Measurements from ENCODE around the gene IL32.

The IL32 gene

DNA sequence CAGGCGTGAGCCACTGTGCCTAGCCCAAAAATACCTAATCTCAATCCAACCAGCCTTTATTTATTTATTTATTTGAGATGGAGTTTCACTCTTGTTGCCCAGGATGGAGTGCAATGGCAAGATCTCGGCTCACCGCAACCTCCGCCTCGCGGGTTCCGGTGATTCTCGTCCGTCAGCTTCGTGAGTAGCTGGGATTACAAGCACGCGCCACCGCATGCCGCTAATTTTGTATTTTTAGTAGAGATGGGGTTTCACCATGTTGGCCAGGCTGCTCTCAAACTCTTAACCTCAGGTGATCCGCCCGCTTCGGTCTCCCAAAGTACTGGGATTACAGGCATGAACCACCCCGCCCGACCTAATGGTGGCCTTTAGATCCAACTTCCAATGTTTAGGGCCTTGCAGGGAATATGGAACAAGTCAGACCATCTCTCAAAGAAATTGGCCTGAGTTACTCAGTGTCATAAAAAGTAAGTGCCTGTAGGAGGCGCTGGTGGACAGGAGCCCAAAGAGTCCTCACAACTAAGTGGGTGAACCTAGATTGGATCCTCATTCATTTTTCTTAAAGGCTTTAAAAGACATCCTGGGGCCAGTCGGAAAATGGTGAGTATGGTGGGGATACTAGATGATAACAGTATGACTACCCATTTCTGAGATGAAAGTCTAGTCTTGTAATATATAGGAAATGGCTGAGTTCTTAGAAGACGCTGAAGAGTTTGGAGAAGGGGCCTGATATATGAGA, 29.0 kb downstream of the IL32 start:
- peak; percentile 78 for DNase-seq

DNA sequence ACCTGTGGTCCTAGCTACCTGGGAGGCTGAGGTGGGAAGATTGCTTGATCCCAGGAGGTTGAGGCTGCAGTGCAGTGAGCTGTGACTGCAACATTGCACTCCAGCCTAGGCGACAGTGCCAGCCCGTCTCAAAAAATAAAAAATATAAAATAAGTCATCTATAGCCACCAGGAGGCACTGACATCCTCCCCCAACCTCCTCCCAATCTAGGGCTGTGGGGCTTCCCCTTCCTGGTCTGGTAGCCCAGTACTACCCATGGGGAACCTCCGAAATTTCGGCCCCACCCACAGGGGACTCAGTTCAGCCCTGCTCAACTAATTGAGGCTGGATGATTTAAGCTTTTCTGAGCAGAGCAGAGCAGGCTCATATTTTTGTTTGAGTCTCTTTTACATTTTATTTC, 30.4 kb downstream of the IL32 start:
- DNase-seq = peak; percentile 88

DNA sequence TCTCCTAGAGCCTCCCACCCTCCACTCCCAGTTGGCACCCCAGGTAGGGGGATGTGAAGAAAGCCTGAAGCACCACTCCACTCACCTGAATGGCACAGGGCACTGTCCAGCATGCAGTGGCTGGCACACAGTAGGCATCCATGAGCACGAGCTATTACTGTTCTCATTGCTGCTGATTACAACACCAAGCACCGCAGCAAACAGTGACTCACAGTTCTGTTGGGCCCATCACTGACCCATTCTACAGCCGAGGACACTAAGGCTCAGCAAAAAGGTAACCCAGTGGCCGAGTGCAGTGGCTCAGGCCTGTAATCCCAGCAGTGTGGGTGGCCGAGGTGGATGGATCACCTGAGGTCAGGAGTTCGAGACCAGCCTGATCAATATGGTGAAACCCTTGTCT, 30.9 kb downstream of the IL32 start:
- DNase-seq = no peak

DNA sequence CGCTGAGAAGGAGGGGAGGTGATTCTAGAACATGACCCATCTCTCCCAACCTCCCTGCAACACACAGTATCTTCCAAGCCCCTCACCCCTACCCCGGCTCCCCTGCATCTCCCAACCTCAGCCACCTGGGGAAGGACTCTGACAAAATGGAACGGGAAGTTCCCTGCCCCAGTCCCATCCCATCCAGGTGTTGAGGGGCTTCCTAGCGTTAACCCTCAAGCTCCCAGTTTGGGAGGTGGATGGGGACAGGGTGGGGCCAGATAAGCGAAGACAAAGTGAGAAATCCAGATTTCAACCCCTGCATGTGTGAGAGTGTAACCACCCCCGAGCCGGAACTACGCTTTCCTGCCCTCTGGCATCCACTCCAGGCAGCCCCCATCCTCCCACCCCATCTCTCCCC, 31.8 kb downstream of the IL32 start:
- DNase-seq = no peak

DNA sequence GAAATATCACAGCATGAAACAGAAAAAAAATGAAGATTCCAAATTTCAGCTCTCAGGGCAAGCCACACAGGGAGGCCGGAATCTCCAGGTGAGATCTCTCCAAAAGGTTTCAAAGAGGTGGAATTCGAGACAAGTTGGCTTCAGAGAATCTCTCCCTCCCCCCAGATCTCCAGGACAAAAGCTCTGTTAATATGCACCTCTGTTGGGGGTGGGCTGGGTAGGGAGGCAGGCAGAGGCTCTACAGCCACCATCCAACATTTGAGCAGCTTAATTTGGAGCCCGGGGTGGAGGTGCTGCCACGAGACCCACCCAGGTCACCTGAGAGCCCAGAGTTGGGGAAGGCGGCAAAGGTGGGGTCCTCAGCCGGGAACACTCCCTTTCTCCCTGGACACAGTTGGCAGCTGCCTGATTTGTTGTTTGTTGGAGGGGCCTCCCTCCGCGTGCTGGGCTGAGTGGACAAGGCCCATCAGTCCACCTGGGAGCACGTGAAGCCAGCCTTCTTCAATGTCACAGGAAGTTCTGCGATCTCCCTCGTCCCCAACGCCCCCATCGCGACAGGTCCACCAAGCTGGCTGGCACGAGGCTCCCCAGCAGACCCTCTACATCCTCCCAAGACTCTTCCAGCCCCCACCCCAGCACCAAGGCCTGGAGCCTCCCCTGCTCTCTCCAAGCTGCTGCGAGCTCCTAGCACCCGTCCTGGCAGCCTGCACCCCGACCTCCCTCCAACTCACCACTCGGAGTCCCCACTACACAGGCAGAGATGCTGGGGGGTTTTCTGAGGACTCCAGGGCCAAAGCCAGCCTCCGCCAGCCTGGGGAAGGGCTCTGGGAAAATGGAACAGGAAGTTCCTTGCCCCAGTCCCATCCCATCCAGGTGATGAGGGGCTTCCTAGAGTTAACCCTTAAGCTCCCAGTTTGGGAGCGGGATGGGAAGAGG, 33.3 kb downstream of the IL32 start, which contains the start of gene ZSCAN10:
Gene ZSCAN10 (minus strand): TSS at position 836 of the 936 bp plus-strand sequence. CDS start 6,357 bp downstream, outside the sequence.
- DNase-seq = no peak

DNA sequence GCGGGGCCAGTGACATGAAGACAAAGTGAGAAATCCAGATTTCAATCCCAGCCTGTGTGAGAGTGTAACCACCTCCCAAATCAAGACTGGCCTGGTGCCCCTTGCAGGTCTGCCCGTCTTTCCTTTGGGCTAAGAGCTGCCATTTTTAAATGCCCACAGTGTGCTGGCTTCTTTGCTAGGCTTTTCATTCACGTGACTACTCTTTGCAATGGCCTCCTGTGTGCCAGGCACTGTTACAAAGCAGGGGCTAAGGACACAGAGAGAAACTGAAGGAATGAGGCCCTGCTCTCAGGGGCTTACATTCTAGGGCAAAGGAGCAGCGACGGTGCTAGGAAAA, 33.9 kb downstream of the IL32 start:
- no peak for DNase-seq

DNA sequence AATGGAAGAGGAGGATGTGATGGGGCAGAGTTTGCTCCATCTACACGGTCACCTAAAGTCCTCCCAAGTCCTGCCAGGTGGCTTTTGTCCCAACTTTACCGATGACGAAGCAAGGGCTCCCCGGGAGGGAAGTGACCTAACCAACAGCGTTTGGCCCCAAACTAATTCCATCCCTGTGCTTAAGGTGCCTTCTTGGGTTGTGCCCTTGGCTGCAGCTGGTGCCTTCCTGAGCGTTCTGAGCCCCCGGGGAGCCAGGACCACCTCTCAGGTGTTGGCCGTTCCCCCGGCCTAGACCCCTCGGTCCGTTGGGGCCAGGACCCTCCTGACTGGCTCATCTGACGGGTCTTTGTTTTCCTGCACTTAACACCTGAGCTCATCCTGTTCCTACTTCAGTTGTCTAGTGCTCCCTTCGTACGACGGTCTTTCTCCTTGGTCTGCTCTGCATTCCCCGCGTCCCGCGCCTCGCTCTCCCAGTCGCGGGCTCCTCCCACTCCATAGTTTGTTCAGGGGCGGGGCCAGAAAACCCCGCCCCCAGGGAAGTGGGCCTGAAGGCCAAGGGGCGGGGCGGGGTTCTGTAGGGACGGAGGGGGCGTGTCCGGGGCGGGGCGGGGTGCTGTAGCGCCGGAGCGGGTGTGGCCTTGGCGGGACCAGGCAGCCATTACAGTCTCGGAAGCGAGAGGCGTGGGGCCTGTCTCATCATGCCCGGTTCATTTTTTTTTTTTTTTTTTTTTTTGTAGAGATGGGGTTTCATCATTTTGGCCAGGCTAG, 34.5 kb downstream of the IL32 start:
- peak; percentile 99 for DNase-seq

DNA sequence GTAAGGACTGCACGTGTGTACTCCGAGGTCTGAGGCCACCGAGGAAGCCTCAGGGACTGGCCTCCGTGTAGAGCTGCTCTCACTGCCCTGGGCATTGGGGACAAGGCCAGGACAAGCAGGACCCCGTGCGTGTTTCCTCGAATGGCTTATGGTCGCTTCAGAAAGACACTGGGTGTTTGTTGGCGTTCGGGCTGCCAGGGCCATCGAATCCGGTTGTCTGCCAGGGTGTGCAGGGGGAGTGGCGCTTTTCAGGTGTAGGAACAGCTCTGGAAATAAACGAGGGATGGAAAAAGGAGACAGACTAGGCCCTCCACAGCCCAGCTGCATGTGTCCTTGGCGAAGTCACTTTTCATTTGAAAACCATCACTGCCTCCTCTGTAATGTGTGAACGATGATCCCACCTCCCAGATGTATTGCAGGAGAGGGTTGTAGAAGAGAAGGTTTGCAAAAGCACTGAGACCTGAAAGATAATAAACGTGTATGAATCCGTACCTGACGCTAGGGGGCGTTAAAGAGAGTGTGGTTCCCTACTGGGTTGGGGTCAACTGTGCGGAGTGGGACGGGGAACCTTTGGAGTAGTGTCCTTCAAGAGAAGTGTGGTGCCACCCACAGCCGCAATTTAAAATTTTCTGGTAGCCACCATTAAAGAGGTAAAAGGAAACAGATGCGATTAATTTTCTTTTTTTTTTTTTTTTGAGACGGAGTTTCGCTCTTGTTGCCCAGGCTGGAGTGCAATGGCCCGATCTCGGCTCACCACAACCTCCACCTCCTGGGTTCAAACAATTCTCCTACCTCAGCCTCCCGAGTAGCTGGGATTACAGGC, 35.8 kb downstream of the IL32 start:
- peak; percentile 90 for DNase-seq

DNA sequence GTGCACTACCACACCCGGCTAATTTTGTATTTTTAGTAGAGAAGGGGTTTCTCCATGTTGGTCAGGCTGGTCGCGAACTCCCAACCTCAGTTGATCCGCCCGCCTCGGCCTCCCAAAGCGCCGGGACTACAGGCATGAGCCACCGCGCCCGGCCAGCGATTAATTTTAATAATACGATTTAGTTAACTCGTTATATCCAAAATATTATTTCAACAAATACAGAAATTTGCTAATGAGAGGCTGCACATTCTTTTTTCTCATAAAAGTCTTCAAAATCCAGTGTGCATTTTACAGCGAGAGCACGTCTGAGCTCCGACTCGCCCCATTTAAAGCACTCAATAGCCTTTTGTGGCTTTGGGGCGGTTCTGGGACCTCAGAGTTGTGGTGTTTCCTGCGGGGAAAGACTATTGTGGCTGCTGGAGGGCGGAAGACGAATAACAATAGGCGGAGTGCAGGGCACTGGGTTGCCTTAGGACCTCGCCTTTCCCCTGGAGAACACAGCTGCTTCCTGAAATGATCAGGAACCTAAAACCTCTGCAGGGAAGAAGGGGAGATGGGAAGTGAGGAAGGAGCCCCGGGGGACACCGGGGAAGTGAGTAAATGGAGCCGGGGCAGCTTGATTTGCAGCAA, 36.5 kb downstream of the IL32 start:
- peak; percentile 77 for DNase-seq

- DNase-seq = peak; percentile 94
Measured at GRCh38 chr16:3106205-3106928, 40.9 kb downstream of the IL32 start.

GRCh38 chr16:3112058-3112880, 46.8 kb downstream of the IL32 start, which contains the start of gene ZNF205:
ZNF205 (plus strand) TSS chr16:3112586; CDS start chr16:3113431, 845 bp downstream.
- peak; percentile 41 for DNase-seq

GRCh38 chr16:3112881-3113574, 47.6 kb downstream of the IL32 start:
- DNase-seq = no peak

GRCh38 chr16:3113765-3114479, 48.5 kb downstream of the IL32 start:
- DNase-seq = no peak

GRCh38 chr16:3115003-3115402, 49.6 kb downstream of the IL32 start:
- no peak for DNase-seq

GRCh38 chr16:3115561-3115960, 50.1 kb downstream of the IL32 start:
- no peak for DNase-seq

GRCh38 chr16:3118204-3118790, 52.9 kb downstream of the IL32 start:
- no peak for DNase-seq

- DNase-seq = no peak
Measured at GRCh38 chr16:3118846-3119245, 53.4 kb downstream of the IL32 start.

Data from hematopoietic multipotent progenitor cell treated with erythropoietin and hydrocortisone succinate and interleukin-3 and kit ligand, for 6 days (in vitro differentiated cells).